GM12891 (cell line): ENCODE results near the gene UBE2R2.

Experiments used
- POLR2AphosphoS5 ChIP-seq: IDR thresholded peaks from 2 replicates; pipeline ENCODE4 v1.6.1; 2011; ENCODE audit warnings: low read depth, low read length, control low read depth
- TAF1 ChIP-seq: IDR thresholded peaks from 2 replicates; pipeline ENCODE4 v1.6.1; 2011; ENCODE audit warnings: low read depth, low read length, control low read depth

GRCh38 chr9:33950371-33950770, 133.4 kb downstream of the UBE2R2 start:
- TF ChIP-seq TAF1 = no peak
- TF ChIP-seq POLR2AphosphoS5 = no peak
